Skeletal muscle tissue (tissue), 4 donors: ENCODE data around the gene KRTAP20-1. TPM values are rescaled to one million over a fixed set of nuclear protein-coding genes. Genes with fewer than 3 reads are reported as not detected.

ENCODE experiments used
- H3K27ac ChIP-seq: one replicate; pipeline ENCODE4 v1.7.0; 2013; ENCODE audit warnings: mild to moderate bottlenecking, low read depth, low read length, inconsistent platforms
- H3K27me3 ChIP-seq, 3 donors: one replicate each; pipeline ENCODE4 v1.7.0; 2013; ENCODE audit warnings: low read length in 3 of 3; ENCODE audit not compliant: control insufficient read depth in 3 of 3, insufficient read depth in 3 of 3
- H3K36me3 ChIP-seq, 3 donors: one replicate each; pipeline ENCODE4 v1.7.0; 2013; ENCODE audit warnings: low read length in 3 of 3; ENCODE audit not compliant: control insufficient read depth in 3 of 3, insufficient read depth in 3 of 3
- H3K4me1 ChIP-seq, 3 donors: one replicate each; pipeline ENCODE4 v1.7.0; 2013; ENCODE audit warnings: low read length in 3 of 3, mild to moderate bottlenecking in 3 of 3; ENCODE audit not compliant: control insufficient read depth in 3 of 3, insufficient read depth in 3 of 3
- H3K4me3 ChIP-seq, 3 donors: one replicate each; pipeline ENCODE4 v1.7.0; 2013; ENCODE audit warnings: low read length in 3 of 3
- H3K9ac ChIP-seq, 3 donors: one replicate each; pipeline ENCODE4 v1.7.0; 2013; ENCODE audit warnings: low read length in 3 of 3, mild to moderate bottlenecking in 3 of 3, moderate library complexity in 2 of 3, low read depth in 1 of 3
- H3K9me3 ChIP-seq, 3 donors: one replicate each; pipeline ENCODE4 v1.7.0; 2013; ENCODE audit warnings: low read length in 3 of 3; ENCODE audit not compliant: control insufficient read depth in 3 of 3
- total RNA-seq: library from RNA; depleted of rRNA; stranded (reverse); fragments of >200 nt; gene quantifications from one replicate; pipeline ENCODE4 v1.2.3, GENCODE V29; 2014
- donor health status: Osteomylitis.

KRTAP20-1 gene
- total RNA-seq, 1 donor from 2014 or later = not detected

GRCh38 chr21:30605968-30606367 lies 10.3 kb upstream of the KRTAP20-1 start:
- H3K36me3 ChIP-seq = no peaks in the 10 kb centered on the region
- no peak overlapping the region for H3K9ac ChIP-seq
- no peak overlapping the region for H3K4me3 ChIP-seq
- H3K27me3 ChIP-seq = no peaks in the 10 kb centered on the region
- no peak overlapping the region for H3K27ac ChIP-seq
- H3K9me3 ChIP-seq = no peaks in the 10 kb centered on the region
- no peaks in the 10 kb centered on the region for H3K4me1 ChIP-seq

- Histone ChIP-seq H3K9me3 (no peaks in the 10 kb centered on the region), H3K36me3 (no peaks in the 10 kb centered on the region), H3K27ac (no peak overlapping the region), H3K9ac (no peak overlapping the region), H3K27me3 (no peaks in the 10 kb centered on the region), H3K4me1 (no peaks in the 10 kb centered on the region), H3K4me3 (no peak overlapping the region)
These were observed 4.1 kb upstream of the KRTAP20-1 start for GRCh38 chr21:30612132-30612531.

- Histone ChIP-seq H3K27me3 (no peaks in the 10 kb centered on the region), H3K27ac (no peak within 1 kb of the TSS), H3K36me3 (no peaks in the 10 kb centered on the region), H3K9ac (no peak within 1 kb of the TSS), H3K9me3 (no peaks in the 10 kb centered on the region), H3K4me3 (no peak within 1 kb of the TSS), H3K4me1 (no peaks in the 10 kb centered on the region)
These were observed 2.4 kb upstream of the KRTAP20-1 start, which contains the start of gene KRTAP6-1 for GRCh38 chr21:30613836-30614235. TSS of gene KRTAP6-1 (minus strand) at chr21:30613930. CDS start at chr21:30613904, 26 bp downstream.

- Histone ChIP-seq H3K27ac (no peak overlapping the region), H3K9ac (no peak overlapping the region), H3K9me3 (no peaks in the 10 kb centered on the region), H3K4me1 (no peaks in the 10 kb centered on the region), H3K4me3 (no peak overlapping the region), H3K27me3 (no peaks in the 10 kb centered on the region), H3K36me3 (no peaks in the 10 kb centered on the region)
These were observed 1.0 kb upstream of the KRTAP20-1 start for GRCh38 chr21:30615199-30615598.

- H3K27ac ChIP-seq = no peak overlapping the region
- no peaks in the 10 kb centered on the region for H3K9me3 ChIP-seq
- no peaks in the 10 kb centered on the region for H3K4me1 ChIP-seq
- no peaks in the 10 kb centered on the region for H3K36me3 ChIP-seq
- H3K9ac ChIP-seq = no peak overlapping the region
- no peaks in the 10 kb centered on the region for H3K27me3 ChIP-seq
- H3K4me3 ChIP-seq = no peak overlapping the region
These were observed 3.9 kb downstream of the KRTAP20-1 start for GRCh38 chr21:30620080-30620479.

GRCh38 chr21:30620522-30620921 lies 4.3 kb downstream of the KRTAP20-1 start, which contains the start of gene KRTAP20-4:
TSS of gene KRTAP20-4 (plus strand) at chr21:30620627.
- H3K36me3 ChIP-seq = no peaks in the 10 kb centered on the region
- H3K9ac ChIP-seq = no peak within 1 kb of the TSS
- H3K27me3 ChIP-seq = no peaks in the 10 kb centered on the region
- no peak within 1 kb of the TSS for H3K27ac ChIP-seq
- H3K9me3 ChIP-seq = no peaks in the 10 kb centered on the region
- H3K4me1 ChIP-seq = no peaks in the 10 kb centered on the region
- H3K4me3 ChIP-seq = no peak within 1 kb of the TSS

GRCh38 chr21:30623362-30623761 lies 7.1 kb downstream of the KRTAP20-1 start:
- Histone ChIP-seq H3K9ac (no peak overlapping the region), H3K9me3 (no peaks in the 10 kb centered on the region), H3K36me3 (no peaks in the 10 kb centered on the region), H3K4me3 (no peak overlapping the region), H3K27me3 (no peaks in the 10 kb centered on the region), H3K27ac (no peak overlapping the region), H3K4me1 (no peaks in the 10 kb centered on the region)

GRCh38 chr21:30625449-30626165 lies 9.4 kb downstream of the KRTAP20-1 start:
- no peak overlapping the region for H3K4me3 ChIP-seq
- no peak overlapping the region for H3K27ac ChIP-seq
- H3K9ac ChIP-seq = no peak overlapping the region
- H3K4me1 ChIP-seq = no peaks in the 10 kb centered on the region
- H3K27me3 ChIP-seq = no peaks in the 10 kb centered on the region
- no peaks in the 10 kb centered on the region for H3K9me3 ChIP-seq
- no peaks in the 10 kb centered on the region for H3K36me3 ChIP-seq

- Histone ChIP-seq H3K27ac (no peak overlapping the region), H3K4me1 (no peaks in the 10 kb centered on the region), H3K27me3 (no peaks in the 10 kb centered on the region), H3K9ac (no peak overlapping the region), H3K4me3 (no peak overlapping the region), H3K36me3 (no peaks in the 10 kb centered on the region), H3K9me3 (no peaks in the 10 kb centered on the region)
These were observed 11.9 kb downstream of the KRTAP20-1 start for GRCh38 chr21:30628109-30628508.

GRCh38 chr21:30629200-30629599 lies 13.0 kb downstream of the KRTAP20-1 start:
- H3K9ac ChIP-seq = no peak overlapping the region
- H3K36me3 ChIP-seq = no peaks in the 10 kb centered on the region
- no peaks in the 10 kb centered on the region for H3K9me3 ChIP-seq
- no peaks in the 10 kb centered on the region for H3K4me1 ChIP-seq
- H3K27me3 ChIP-seq = no peaks in the 10 kb centered on the region
- no peak overlapping the region for H3K27ac ChIP-seq
- no peak overlapping the region for H3K4me3 ChIP-seq
